ENCODE data around the gene ONECUT1.
A peak's percentile ranks its signal among the peaks of the same experiment; 100 is the strongest.

Gene ONECUT1

DNA sequence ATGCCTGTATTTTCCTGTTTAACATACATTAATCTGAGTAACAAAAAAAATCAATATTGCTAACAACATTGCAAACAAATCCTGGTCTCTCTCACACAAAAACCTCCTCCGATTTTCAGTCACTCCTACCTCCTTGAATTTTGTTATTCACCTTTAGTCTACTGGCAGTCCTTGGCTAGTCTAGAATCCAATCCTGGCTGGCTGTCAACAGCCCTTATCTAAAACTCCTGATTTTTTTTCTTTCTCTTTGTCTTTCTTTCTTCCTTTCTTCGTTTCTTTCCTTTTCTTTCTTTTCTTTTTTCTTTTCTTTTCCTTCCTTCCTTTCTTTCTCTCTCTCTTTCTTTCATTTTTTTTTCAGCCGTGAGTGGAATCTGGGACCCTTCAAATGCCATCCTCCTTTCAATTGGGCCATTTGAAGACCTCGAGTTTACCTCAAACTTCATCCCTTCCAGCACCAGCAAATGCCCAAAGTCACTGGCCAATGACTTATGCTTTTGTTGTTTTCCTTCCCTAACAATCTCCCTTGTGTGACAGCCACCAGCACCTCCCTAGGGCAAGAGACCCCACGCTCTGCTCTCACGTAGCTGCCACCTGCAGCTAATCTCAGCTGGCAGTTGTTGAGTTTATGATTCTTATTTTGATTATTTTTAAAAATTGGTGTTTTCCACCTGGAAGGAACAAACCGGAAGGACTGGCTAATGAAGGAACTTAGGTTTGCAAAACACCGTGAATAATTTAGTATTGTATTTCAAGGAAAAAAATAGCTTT is 6.8 kb upstream of the ONECUT1 start:
- DNase-seq (ENCODE audit: low spot score) = no peak

GRCh38 chr15:52796228-52796521 is 6.0 kb upstream of the ONECUT1 start:
- DNase-seq (ENCODE audit: low spot score) = no peak

GRCh38 chr15:52795464-52796227 is 5.5 kb upstream of the ONECUT1 start:
- no peak for DNase-seq (ENCODE audit: low spot score)

GRCh38 chr15:52794665-52795463 is 4.7 kb upstream of the ONECUT1 start:
- DNase-seq (ENCODE audit: low spot score) = no peak

DNA sequence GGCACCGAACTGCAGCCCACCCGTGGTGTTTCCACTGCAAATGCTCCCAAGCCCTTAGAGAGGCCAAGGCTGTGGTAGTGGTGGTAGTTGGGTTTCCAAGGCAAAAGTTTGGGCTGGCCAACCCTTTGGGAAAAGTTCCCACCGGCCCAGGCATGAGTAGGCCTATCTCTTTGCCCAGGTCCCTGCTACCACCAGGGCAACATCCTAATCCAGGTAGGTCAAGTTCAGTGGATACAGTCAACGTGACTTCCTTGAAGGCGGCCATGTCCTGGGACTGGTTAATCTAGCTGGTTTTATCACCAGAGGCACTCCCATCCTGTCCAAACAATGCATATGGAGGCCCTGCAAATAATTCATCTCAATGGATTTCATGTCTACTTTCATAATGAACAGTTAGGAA is 1.6 kb upstream of the ONECUT1 start:
- no peak for DNase-seq (ENCODE audit: low spot score)

- DNase-seq (ENCODE audit: low spot score) = peak; percentile 49
Observed at GRCh38 chr15:52790941-52791751, 1.0 kb upstream of the ONECUT1 start.

- peak; percentile 48 for DNase-seq (ENCODE audit: low spot score)
Observed at GRCh38 chr15:52789601-52790168, 451 bp downstream of the ONECUT1 start.

- no peak for DNase-seq (ENCODE audit: low spot score)
Observed at GRCh38 chr15:52789008-52789600, 1.0 kb downstream of the ONECUT1 start.

- peak; percentile 50 for DNase-seq (ENCODE audit: low spot score)
Observed at GRCh38 chr15:52788099-52788986, 1.8 kb downstream of the ONECUT1 start.

DNA sequence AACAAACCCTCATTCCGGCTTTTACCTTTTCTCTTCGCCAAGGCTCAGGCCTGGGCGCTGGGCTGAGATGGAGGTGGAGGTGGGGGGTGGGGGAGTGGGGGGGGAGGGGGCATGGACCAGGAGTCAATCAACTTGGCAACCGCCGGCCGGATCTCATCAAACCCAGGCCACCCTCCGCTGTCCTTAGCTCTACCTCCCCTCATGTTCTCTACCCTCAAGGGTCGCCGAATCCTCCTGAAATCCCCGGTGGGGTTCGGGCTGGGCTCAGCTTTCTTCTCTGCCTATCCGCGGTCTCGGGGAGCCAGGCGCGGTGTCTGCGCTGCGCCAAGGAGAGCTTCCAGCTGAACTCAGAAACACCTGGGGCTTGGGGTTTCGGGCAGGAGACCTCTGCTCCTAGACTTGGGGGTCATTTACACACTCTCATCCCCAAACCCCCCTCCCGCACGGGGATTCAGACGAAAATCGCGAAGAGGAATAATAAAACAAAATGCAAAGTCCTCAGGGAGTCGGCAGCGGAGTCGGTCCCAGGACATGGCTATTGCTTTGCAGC is 2.5 kb downstream of the ONECUT1 start:
- peak; percentile 52 for DNase-seq (ENCODE audit: low spot score)

GRCh38 chr15:52787123-52787503 is 3.0 kb downstream of the ONECUT1 start:
- DNase-seq (ENCODE audit: low spot score) = no peak

DNA sequence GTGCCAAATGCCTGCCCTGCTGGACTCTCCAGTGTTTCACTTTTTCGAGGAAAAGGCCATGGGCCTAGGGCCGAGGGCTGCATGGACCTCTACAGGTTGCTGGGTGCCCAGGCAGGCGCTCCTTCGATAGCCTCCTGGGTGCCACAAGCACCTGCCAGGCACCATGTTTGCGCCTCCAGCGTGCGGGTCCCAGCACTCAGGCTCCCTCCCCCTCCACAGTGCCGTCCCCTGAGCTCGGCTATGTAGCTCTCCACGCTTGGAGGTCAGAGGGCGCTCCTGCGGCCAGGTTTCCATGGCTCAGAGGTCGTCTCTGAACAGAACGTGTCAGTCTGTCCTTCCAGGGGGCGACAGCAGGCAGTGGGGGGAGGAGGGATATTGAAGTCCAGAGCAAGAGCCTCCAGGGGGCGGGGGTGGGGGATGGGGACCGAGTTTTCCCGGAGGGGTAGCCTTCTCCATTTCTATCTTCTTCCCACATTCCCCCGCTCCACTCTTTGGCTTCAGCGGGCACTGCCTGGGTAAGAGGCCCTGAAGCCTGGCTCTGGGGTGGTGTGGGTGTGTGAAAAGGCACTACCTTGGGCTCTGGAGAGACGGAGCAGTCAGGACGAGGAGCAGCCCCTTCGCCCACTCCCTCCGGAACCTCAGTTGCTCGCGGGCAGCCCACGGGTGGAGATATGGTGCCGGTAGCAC is 3.6 kb downstream of the ONECUT1 start:
- peak; percentile 77 for DNase-seq (ENCODE audit: low spot score)

GRCh38 chr15:52785672-52786406 is 4.3 kb downstream of the ONECUT1 start:
- DNase-seq (ENCODE audit: low spot score) = no peak

DNA sequence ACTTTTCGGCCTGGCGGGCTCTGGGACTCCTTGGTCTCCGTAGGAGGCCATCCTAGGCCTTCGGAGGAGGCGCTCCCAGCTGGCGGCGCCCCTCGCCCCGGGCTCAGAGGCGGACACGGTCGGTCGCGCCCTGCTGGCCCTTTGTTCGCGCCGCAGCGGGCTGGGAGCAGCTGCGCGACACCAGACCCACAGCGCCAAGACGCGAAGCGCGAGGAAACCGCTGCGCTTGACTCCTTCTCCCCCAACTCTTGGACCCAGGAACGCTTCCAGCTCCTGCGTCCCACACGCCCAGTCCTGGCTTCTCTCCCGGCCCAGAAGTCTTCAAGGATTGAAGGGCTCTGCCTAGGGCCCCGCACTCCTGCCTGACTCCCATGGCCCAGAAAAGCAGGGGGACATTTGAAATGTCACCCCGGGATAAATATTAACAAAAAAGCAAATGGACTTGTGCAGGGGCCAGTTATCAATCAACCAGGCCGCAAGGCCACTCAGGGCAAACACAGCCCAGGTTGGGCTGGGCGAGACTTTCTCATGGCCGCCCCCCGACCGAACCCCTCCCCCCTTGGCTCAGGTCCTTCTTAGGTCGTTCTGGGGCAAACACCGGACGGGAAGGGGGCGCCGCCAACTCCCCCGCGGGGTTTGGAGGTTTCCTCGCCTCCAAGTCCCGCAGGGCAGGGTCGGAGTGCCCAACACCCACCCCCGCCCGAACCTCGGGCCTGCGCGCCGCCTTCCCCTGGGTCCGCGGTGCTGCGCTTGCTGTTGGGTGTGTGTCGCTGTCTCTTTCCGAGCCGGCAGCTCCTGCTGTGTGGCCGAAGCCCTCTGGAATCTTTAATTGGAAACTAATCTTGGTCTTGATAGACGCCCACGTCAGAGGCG is 5.1 kb downstream of the ONECUT1 start:
- no peak for DNase-seq (ENCODE audit: low spot score)

DNA sequence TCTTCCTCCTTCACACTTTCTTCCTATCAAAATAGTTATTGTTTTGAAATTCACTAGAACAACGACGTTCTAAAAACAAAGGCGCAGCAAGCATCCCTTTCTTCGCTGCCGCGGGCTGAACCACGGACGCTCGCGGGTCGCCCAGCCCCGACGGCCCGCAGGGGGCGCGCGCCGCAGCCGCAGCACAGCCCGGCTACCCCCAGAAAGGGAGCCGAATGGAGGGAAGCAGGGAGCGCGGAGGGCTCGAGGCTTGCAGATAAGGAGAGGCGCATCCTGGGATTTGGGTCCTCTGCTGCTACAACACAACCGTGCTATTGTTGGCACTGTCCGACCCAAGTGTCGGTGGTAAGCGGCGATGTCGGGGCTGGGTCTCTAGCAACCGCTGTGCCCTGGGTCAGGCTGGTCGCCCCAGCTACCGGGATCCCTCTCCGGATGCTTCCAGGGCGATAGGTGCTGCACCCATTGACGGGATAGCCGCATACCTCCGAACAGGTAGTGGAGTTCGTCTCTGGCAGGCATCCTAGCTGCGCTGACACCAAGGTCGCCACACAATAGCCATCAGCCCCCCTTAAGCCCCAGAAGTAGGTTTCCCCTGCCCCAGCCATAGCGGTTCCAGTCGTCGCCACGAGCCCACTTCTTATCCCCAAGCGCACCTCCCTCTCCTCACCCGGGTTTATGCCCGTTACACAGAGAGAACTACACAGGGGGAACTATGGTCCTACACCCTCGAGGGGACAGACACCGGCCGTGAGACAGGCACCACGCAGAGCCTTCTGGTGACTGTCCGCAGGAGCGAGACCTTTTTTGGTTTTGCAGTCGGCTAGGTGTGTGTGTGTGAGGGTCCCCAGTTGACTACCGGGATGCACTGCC is 6.0 kb downstream of the ONECUT1 start:
- no peak for DNase-seq (ENCODE audit: low spot score)

- DNase-seq (ENCODE audit: low spot score) = no peak
Observed at GRCh38 chr15:52783191-52783829, 6.8 kb downstream of the ONECUT1 start.

All from HuH-7 (cell line).